ENCODE measurements around the gene TRAF1. TPM values are rescaled to one million over a fixed set of nuclear protein-coding genes. Genes with fewer than 3 reads are reported as not detected.

The TRAF1 gene
- total RNA-seq, 1 experiment from 2014 or later: 4.7 TPM

- CTCF ChIA-PET: no interaction called here
- Histone ChIP-seq H3K27ac (ENCODE audit: low read length) (no peak overlapping the region), H3K4me3 (ENCODE audit: low read depth in 2 of 2, low read length in 2 of 2) (no peak overlapping the region), H3K36me3 (ENCODE audit: control insufficient read depth, insufficient read depth, low read length) (no peaks in the 10 kb centered on the region), H3K27me3 (ENCODE audit: control insufficient read depth, insufficient read depth, low read length) (no peaks in the 10 kb centered on the region), H3K4me1 (ENCODE audit: control insufficient read depth, insufficient read depth, low read length) (no peaks in the 10 kb centered on the region; the same call in 1 of the 2 replicates), H3K9me3 (ENCODE audit: control insufficient read depth, insufficient read depth, low read depth, low read length) (no peaks in the 10 kb centered on the region)
- DNase-seq (ENCODE audit: low read depth, low spot score): no peak
- POLR2A ChIA-PET: no interaction called here
- TF ChIP-seq, protein P1, sequence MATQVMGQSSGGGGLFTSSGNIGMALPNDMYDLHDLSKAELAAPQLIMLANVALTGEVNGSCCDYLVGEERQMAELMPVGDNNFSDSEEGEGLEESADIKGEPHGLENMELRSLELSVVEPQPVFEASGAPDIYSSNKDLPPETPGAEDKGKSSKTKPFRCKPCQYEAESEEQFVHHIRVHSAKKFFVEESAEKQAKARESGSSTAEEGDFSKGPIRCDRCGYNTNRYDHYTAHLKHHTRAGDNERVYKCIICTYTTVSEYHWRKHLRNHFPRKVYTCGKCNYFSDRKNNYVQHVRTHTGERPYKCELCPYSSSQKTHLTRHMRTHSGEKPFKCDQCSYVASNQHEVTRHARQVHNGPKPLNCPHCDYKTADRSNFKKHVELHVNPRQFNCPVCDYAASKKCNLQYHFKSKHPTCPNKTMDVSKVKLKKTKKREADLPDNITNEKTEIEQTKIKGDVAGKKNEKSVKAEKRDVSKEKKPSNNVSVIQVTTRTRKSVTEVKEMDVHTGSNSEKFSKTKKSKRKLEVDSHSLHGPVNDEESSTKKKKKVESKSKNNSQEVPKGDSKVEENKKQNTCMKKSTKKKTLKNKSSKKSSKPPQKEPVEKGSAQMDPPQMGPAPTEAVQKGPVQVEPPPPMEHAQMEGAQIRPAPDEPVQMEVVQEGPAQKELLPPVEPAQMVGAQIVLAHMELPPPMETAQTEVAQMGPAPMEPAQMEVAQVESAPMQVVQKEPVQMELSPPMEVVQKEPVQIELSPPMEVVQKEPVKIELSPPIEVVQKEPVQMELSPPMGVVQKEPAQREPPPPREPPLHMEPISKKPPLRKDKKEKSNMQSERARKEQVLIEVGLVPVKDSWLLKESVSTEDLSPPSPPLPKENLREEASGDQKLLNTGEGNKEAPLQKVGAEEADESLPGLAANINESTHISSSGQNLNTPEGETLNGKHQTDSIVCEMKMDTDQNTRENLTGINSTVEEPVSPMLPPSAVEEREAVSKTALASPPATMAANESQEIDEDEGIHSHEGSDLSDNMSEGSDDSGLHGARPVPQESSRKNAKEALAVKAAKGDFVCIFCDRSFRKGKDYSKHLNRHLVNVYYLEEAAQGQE (IDR thresholded peaks at IDR 0.05; ENCODE audit: insufficient read depth in 1 of 2, low read depth in 2 of 2, low read length in 1 of 2): no peak
- no peak for TF ChIP-seq POLR2AphosphoS5 (IDR thresholded peaks at IDR 0.05; ENCODE audit: low read depth, low read length)
- no TSS peak for BruUV-seq (replicated peaks)
- in situ Hi-C loops (cut with HindIII; ENCODE audit: low pct_unique_long_range_greater_than_20kb, low sequenced_read_pairs) (no loop called here), intact Hi-C loops (cut with micrococcal nuclease; ENCODE audit: unreplicated experiment) (no loop called here)
- ATAC-seq: no peak
These were observed 34.5 kb downstream of the TRAF1 start for GRCh38 chr9:120891884-120892747.

GRCh38 chr9:120891245-120891883 lies 35.2 kb downstream of the TRAF1 start:
- Histone ChIP-seq H3K4me3 (ENCODE audit: low read depth in 2 of 2, low read length in 2 of 2) (no peak overlapping the region), H3K9me3 (ENCODE audit: control insufficient read depth, insufficient read depth, low read depth, low read length) (no peaks in the 10 kb centered on the region), H3K4me1 (ENCODE audit: control insufficient read depth, insufficient read depth, low read length) (no peaks in the 10 kb centered on the region; the same call in 1 of the 2 replicates), H3K36me3 (ENCODE audit: control insufficient read depth, insufficient read depth, low read length) (no peaks in the 10 kb centered on the region), H3K27me3 (ENCODE audit: control insufficient read depth, insufficient read depth, low read length) (no peaks in the 10 kb centered on the region), H3K27ac (ENCODE audit: low read length) (no peak overlapping the region)
- in situ Hi-C loops (cut with HindIII; ENCODE audit: low pct_unique_long_range_greater_than_20kb, low sequenced_read_pairs) (no loop called here), intact Hi-C loops (cut with micrococcal nuclease; ENCODE audit: unreplicated experiment) (no loop called here)
- no TSS peak for BruUV-seq (replicated peaks)
- no peak for DNase-seq (ENCODE audit: low read depth, low spot score)
- POLR2A ChIA-PET: interaction anchor here (0.6 kb wide), 1 partner anchor 43 kb away, joined by 3 read pairs; no protein-coding TSS in a partner anchor
- TF ChIP-seq TCF7L2 (IDR thresholded peaks at IDR 0.05; ENCODE audit: low read depth, low read length): no peak
- no peak for TF ChIP-seq CTCF (IDR thresholded peaks at IDR 0.05)
- no peak for TF ChIP-seq SIN3A (IDR thresholded peaks at IDR 0.05; ENCODE audit: borderline replicate concordance, insufficient read depth, low read depth, low read length)
- TF ChIP-seq, protein P1 (IDR thresholded peaks at IDR 0.05; ENCODE audit: insufficient read depth in 1 of 2, low read depth in 2 of 2, low read length in 1 of 2): no peak
- TF ChIP-seq POLR2AphosphoS5 (IDR thresholded peaks at IDR 0.05; ENCODE audit: low read depth, low read length): no peak
- ATAC-seq: no peak
- CTCF ChIA-PET: no interaction called here

Data from Panc1 (cell line).